Aorta (tissue), 5 donors: ENCODE data around the gene OR4M1. TPM values are rescaled to one million over a fixed set of nuclear protein-coding genes. Genes with fewer than 3 reads are reported as not detected.
"Not testable (repeated sequence)": the region's sequence is repeated elsewhere in the genome, so short reads cannot be mapped to it uniquely, and the experiment has no call there.

Experiments used
- ATAC-seq: fragments of 200-7000 bp; cut with Tn5 transposase; one replicate; pipeline ENCODE4 v1.9.1; 2022; ENCODE audit warnings: moderate library complexity; ENCODE audit not compliant: low FRiP score
- DNase-seq, 2 donors: peaks; one replicate each; pipeline ENCODE4 v3.0.0-alpha.2; 2020
- H3K27ac ChIP-seq, 2 donors: one replicate each; pipeline ENCODE4 v1.5.1; 2013; ENCODE audit warnings: low read length in 2 of 2, mild to moderate bottlenecking in 2 of 2, moderate library complexity in 2 of 2, control low read depth in 1 of 2, inconsistent platforms in 1 of 2, low read depth in 1 of 2
- H3K27me3 ChIP-seq, 2 donors: one replicate each; pipeline ENCODE4 v1.6.1; 2013; ENCODE audit warnings: control low read depth in 1 of 2, low read length in 1 of 2, mild to moderate bottlenecking in 1 of 2, moderate library complexity in 1 of 2; ENCODE audit not compliant: insufficient read depth in 2 of 2, control insufficient read depth in 1 of 2
- H3K36me3 ChIP-seq, 2 donors: one replicate each; pipeline ENCODE4 v1.6.1; 2013; ENCODE audit warnings: control low read depth in 1 of 2, low read length in 1 of 2, mild to moderate bottlenecking in 1 of 2; ENCODE audit not compliant: insufficient read depth in 2 of 2, control insufficient read depth in 1 of 2
- H3K4me1 ChIP-seq, 2 donors: one replicate each; pipeline ENCODE4 v1.6.1; 2013; ENCODE audit warnings: low read length in 2 of 2, control low read depth in 1 of 2, mild to moderate bottlenecking in 1 of 2, moderate library complexity in 1 of 2; ENCODE audit not compliant: insufficient read depth in 2 of 2, control insufficient read depth in 1 of 2
- H3K4me3 ChIP-seq, 2 donors: one replicate each; pipeline ENCODE4 v1.5.1; 2013; ENCODE audit warnings: low read length in 2 of 2, control low read depth in 1 of 2, mild to moderate bottlenecking in 1 of 2
- H3K9me3 ChIP-seq: one replicate; pipeline ENCODE4 v1.6.1; 2013; ENCODE audit warnings: mild to moderate bottlenecking, low read length; ENCODE audit not compliant: control insufficient read depth
- WGBS, 2 donors: extraction: QIAGEN DNeasy Blood & Tissue Kit; methylation state at CpG; one replicate each; pipeline ENCODE4 v1.1.7; 2013; 5-methylcytosine and 5-hydroxymethylcytosine counted together
- intact Hi-C, 2 donors: fragments of 100-400 bp; cut with DNase I; formaldehyde crosslinking; loops; one replicate each; pipeline versions ENCODE4 v1.14.2 to v1.15.0; 2022
- long read RNA-seq, 2 donors: library from polyadenylated mRNA; unstranded; transcript quantifications; one replicate each; pipeline ENCODE4 v2.0.0, GENCODE V29; 2020 to 2021
- polyA plus RNA-seq, 2 donors: library from polyadenylated mRNA; stranded (reverse); fragments of 200-250 nt; gene quantifications; one replicate each; pipeline ENCODE4 v1.2.3, GENCODE V29; 2013
- total RNA-seq, 2 donors: library from RNA; stranded (reverse); fragmentation: NEBNext Ultra II Directional; extraction: Animal tissue kit (Norgen Biotek cat#: 25700); gene quantifications; one replicate each; pipeline ENCODE4 v1.2.1, GENCODE V29; 2021
- donor health status: healthy with polysubstance abuse.
- donor health status: Bipolar disorder and iron deficiency.
- donor health status: DM: no; HTN: no; CAD: no.
- donor health status: DM: no; HTN: no; CAD: no.
- donor health status: DM: yes; HTN: yes; CAD: no.

OR4M1 gene
- total RNA-seq = not detected
- not detected for polyA plus RNA-seq
- long read RNA-seq, donor 1 = 0 reads
- long read RNA-seq, donor 2 = 0 reads

DNA sequence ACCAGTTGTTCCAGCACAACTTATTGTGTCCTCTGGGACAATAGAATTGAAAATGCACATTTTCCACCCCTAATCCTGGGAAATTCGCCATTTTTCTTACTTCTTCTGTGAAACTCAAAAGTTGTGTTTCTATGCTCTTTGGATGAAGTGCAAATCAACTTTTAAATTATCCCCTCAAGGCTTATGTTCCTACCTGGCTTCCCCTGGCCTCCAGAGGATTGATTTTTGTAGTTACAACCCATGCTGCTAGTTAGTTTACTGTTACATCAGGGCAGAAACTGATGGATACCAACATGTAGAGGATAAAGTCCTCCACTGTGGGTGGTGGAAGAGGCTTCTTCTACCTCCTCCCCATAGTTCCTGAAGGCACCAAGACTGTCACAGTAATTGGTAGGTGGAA is at the start of gene OR4M1:
OR4M1 (plus strand) TSS at position 301 of the 400 bp plus-strand sequence. CDS start 6,819 bp downstream, outside the sequence.
- ATAC-seq, H3K9me3 ChIP-seq, H3K36me3 ChIP-seq, H3K27me3 ChIP-seq, H3K27ac ChIP-seq, H3K4me1 ChIP-seq, H3K4me3 ChIP-seq, DNase-seq, intact Hi-C loops: not testable (repeated sequence)
- 8 to 14% methylated on average over 1 of the region's 1 CpG for WGBS, 2 donors

DNA sequence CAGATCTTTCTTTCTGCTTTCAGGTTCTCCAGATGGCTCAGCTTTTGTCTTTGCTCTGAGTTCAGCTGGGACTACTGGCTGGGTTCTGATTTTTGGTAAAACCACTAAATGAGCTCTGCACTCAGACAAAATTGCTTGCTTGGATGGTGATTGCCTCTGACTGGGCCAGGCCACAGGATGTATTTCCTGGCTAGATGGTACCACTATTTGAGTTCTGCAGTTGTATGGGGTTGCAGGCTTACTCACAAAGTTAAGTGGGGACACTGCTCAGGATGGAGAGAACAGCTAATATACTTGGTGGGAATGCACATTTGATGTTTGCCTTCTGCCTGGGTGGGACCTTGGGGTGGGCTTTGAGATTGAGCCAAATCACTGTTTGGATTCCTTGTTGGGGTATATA is 43.9 kb upstream of the OR4M1 start:
- no peaks in the 10 kb centered on the region for H3K36me3 ChIP-seq
- H3K4me1 ChIP-seq = no peaks in the 10 kb centered on the region
- no peak for ATAC-seq
- peak in 1 of 2 donors; percentile 28 for DNase-seq
- peaks cover 8% of the 10 kb centered on the region for H3K9me3 ChIP-seq
- intact Hi-C loops = no loop called here
- H3K27ac ChIP-seq = no peak overlapping the region
- H3K27me3 ChIP-seq = no peaks in the 10 kb centered on the region
- H3K4me3 ChIP-seq = no peak overlapping the region

DNA sequence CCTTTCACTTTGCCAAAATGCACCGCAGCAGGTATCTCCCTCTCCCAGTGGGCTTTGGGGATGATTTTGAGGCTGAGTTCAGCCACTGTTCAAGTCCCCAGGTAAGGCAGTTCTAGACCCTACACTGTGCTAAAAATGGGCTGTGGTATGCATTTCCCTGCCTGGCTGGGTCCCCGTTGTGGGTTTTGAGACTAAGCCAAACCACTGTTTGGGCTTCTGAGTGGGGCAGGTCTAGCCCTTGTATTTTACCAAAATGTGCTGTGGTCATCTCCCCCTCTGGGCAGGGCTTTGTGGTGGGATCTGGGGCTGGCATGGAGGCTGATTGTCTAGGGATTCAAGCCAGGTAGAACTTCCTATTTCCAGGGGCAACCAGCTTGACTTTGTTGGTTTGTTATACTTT is 43.5 kb upstream of the OR4M1 start:
- Histone ChIP-seq H3K27ac (no peak overlapping the region), H3K36me3 (no peaks in the 10 kb centered on the region), H3K4me1 (no peaks in the 10 kb centered on the region), H3K9me3 (peaks cover 8% of the 10 kb centered on the region), H3K4me3 (no peak overlapping the region), H3K27me3 (no peaks in the 10 kb centered on the region)
- no peak for ATAC-seq
- intact Hi-C loops = no loop called here
- WGBS, 2 donors = 62 to 70% methylated on average over 2 of the region's 2 CpGs
- DNase-seq = peak in 1 of 2 donors; percentile 16

- H3K27me3 ChIP-seq, H3K36me3 ChIP-seq, H3K4me1 ChIP-seq, DNase-seq, H3K9me3 ChIP-seq, H3K4me3 ChIP-seq, intact Hi-C loops, ATAC-seq, H3K27ac ChIP-seq: not testable (repeated sequence)
- 71 to 74% methylated on average over 3 of the region's 3 CpGs for WGBS, 2 donors
Observed at GRCh38 chr14:19733893-19734292, 39.4 kb upstream of the OR4M1 start.

DNA sequence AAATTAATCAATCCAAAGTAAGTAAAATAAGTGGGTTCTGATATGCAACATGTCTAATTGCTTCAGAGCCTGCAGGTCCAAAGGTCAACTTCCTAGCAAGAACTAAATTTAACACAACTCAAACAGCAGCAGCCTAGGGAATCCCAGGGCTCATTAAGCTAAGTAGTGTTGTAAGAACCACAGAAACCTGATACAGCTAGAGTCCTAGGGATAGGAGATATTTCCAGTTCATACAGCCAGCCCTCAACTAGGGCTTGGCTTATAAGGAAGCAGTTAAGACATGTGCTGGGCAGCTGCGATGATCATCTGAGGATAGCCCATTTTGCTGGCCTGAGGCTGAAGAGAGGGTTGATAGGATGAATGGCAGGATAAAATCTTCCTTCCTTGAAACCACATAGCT is 30.0 kb upstream of the OR4M1 start, which contains the start of gene OR4Q3:
OR4Q3 (plus strand) TSS at position 316 of the 400 bp plus-strand sequence.
- no peak within 1 kb of the TSS for H3K27ac ChIP-seq
- H3K4me3 ChIP-seq = no peak within 1 kb of the TSS
- H3K36me3 ChIP-seq = no peaks in the 10 kb centered on the region
- DNase-seq = no peak
- ATAC-seq = no peak
- H3K4me1 ChIP-seq = no peaks in the 10 kb centered on the region
- H3K27me3 ChIP-seq = no peaks in the 10 kb centered on the region
- 81 to 82% methylated on average over 1 of the region's 1 CpG for WGBS, 2 donors
- H3K9me3 ChIP-seq = no peaks in the 10 kb centered on the region
- intact Hi-C loops = no loop called here

- ATAC-seq, H3K4me1 ChIP-seq, intact Hi-C loops, DNase-seq, H3K4me3 ChIP-seq, H3K9me3 ChIP-seq, H3K36me3 ChIP-seq, H3K27me3 ChIP-seq, H3K27ac ChIP-seq: not testable (repeated sequence)
Observed at GRCh38 chr14:19752316-19752715, 21.0 kb upstream of the OR4M1 start.

- ATAC-seq = no peak
- H3K36me3 ChIP-seq = no peaks in the 10 kb centered on the region
- no peaks in the 10 kb centered on the region for H3K27me3 ChIP-seq
- H3K9me3 ChIP-seq = no peaks in the 10 kb centered on the region
- intact Hi-C loops = no loop called here
- DNase-seq = no peak
- H3K4me3 ChIP-seq = no peak overlapping the region
- 27% methylated on average over 2 of the region's 2 CpGs for WGBS, 2 donors
- no peaks in the 10 kb centered on the region for H3K4me1 ChIP-seq
- H3K27ac ChIP-seq = no peak overlapping the region
Observed at GRCh38 chr14:19754172-19754571, 19.1 kb upstream of the OR4M1 start.

- H3K27ac ChIP-seq, H3K4me1 ChIP-seq, H3K27me3 ChIP-seq, H3K36me3 ChIP-seq, DNase-seq, H3K4me3 ChIP-seq, intact Hi-C loops, H3K9me3 ChIP-seq: not testable (repeated sequence)
- peak; percentile 26 for ATAC-seq
- WGBS, 2 donors = 39 to 45% methylated on average over 3 of the region's 3 CpGs
Observed at GRCh38 chr14:19771491-19771890, 1.8 kb upstream of the OR4M1 start.

DNA sequence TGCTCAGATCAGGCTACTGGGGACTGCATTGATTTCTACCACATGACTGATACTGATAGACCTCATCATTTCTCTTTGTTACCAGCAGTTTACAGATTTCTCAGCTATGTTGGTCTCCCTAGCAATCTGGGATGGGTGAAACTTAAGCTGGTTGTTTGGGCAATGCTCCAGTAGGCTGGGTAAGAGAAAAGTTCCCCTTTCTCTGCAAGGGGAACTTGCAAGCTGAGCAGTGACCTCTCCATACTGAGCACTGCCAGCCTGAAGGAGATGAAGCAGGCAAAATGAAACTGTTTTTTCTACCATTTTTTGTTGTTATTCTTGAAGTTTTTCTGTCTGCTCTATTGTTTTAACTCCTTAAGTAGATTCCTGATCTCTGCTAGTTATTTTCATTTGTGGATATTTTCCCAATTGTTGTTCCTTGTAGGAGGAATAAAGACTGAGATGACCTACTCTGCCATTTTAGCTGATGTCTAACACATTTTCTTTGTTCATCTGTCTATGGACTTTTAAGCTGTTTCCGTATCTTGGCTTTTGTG is 1.3 kb upstream of the OR4M1 start:
- Histone ChIP-seq H3K27me3 (peaks cover 0 to 2% of the 10 kb centered on the region in 2 donors), H3K9me3 (no peaks in the 10 kb centered on the region)
- 87 to 93% methylated on average over 1 of the region's 1 CpG for WGBS, 2 donors

More for the DNA sequence above, 1.3 kb upstream of the OR4M1 start:
- H3K36me3 ChIP-seq = no peaks in the 10 kb centered on the region
- no peak overlapping the region for H3K27ac ChIP-seq
- ATAC-seq = peak; percentile 19
- no peak for DNase-seq
- intact Hi-C loops = no loop called here
- no peak overlapping the region for H3K4me3 ChIP-seq
- no peaks in the 10 kb centered on the region for H3K4me1 ChIP-seq
